Measurements from ENCODE around the gene KIAA1958. TPM values are rescaled to one million over a fixed set of nuclear protein-coding genes. Genes with fewer than 3 reads are reported as not detected.

KIAA1958 gene
- total RNA-seq, 4 donors from 2014 or later: 10.2 to 18.3 (median 10.6) TPM

DNA sequence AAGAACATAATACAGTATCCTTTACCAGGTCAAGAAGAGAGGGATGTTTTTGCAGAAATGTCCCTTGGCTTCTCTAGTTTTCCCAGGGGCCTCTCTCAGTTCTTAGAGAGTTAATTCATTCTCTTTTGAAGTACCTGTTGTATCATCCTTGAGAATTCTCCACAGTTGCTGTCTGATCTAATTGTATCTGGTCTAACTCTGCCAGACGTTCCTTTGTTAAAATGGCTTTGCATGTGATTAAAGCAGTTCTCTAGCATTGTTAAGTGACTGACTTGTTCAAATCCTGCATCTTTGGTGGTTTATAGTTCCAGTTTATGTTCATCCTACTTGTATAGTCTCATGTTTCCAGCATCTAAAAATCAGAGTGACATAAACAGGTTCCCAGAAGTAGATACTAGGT is 65.0 kb downstream of the KIAA1958 start:
- no peaks in the 10 kb centered on the region for H3K9me3 ChIP-seq
- H3K27ac ChIP-seq: no peak overlapping the region
- TF ChIP-seq, protein P1, sequence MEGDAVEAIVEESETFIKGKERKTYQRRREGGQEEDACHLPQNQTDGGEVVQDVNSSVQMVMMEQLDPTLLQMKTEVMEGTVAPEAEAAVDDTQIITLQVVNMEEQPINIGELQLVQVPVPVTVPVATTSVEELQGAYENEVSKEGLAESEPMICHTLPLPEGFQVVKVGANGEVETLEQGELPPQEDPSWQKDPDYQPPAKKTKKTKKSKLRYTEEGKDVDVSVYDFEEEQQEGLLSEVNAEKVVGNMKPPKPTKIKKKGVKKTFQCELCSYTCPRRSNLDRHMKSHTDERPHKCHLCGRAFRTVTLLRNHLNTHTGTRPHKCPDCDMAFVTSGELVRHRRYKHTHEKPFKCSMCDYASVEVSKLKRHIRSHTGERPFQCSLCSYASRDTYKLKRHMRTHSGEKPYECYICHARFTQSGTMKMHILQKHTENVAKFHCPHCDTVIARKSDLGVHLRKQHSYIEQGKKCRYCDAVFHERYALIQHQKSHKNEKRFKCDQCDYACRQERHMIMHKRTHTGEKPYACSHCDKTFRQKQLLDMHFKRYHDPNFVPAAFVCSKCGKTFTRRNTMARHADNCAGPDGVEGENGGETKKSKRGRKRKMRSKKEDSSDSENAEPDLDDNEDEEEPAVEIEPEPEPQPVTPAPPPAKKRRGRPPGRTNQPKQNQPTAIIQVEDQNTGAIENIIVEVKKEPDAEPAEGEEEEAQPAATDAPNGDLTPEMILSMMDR (IDR thresholded peaks at IDR 0.05): no peak
- TF ChIP-seq POLR2A (IDR thresholded peaks at IDR 0.05) (no peak), POLR2AphosphoS5 (IDR thresholded peaks at IDR 0.05) (no peak), EP300 (IDR thresholded peaks at IDR 0.05) (no peak)
- WGBS: 86% methylated on average over 1 of the region's 1 CpG
- H3K36me3 ChIP-seq: no peaks in the 10 kb centered on the region
- peaks cover 13% of the 10 kb centered on the region for H3K4me1 ChIP-seq
- no peak for DNase-seq (ENCODE audit: low spot score in 2 of 2)
- no peak overlapping the region for H3K4me3 ChIP-seq
- no peaks in the 10 kb centered on the region for H3K27me3 ChIP-seq

DNA sequence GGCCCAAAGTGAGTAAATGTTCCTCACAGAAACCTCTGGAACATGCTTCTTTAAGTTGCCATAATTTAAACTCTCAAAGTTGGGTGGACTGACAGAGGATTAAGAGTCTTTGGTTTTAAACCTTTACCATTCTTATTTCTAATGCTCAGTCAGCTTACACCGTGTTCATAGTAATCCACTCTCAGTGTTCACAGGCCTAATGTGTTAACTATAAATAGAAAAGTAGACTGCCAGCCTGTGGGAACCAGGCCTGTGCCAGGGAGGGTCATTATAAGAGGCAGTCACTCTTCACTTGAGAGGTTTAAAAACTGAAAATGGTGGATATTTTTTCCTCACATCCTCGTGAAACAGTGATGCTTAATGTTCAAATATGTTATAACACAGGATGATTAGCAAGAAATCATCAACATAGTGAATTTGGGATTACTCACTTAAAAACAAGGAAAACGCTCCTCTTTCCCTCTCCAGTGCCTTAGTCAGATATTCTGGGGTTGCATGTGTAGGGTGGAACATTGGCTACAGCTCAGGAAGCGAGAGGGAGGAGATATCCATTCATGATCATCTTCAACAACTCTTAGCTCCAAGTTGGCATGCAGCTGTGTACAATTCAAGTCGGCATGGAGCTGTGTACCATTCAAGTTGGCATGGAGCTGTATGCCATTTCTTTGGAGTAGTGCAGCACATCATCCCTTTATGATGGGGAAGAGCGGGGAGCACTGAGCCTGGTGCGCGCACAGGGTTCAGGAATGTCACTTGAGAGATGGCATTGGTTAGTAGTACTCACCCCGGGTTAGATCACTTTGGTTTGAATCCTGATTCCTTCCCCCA is 65.8 kb downstream of the KIAA1958 start:
- H3K4me3 ChIP-seq: no peak overlapping the region
- DNase-seq (ENCODE audit: low spot score in 2 of 2): no peak
- H3K9me3 ChIP-seq: no peaks in the 10 kb centered on the region
- TF ChIP-seq POLR2AphosphoS5 (IDR thresholded peaks at IDR 0.05): no peak
- TF ChIP-seq, protein P1 (IDR thresholded peaks at IDR 0.05): no peak
- TF ChIP-seq POLR2A (IDR thresholded peaks at IDR 0.05): no peak
- TF ChIP-seq EP300 (IDR thresholded peaks at IDR 0.05): no peak
- H3K27ac ChIP-seq: no peak overlapping the region
- H3K36me3 ChIP-seq: no peaks in the 10 kb centered on the region
- WGBS: 60% methylated on average over 9 of the region's 9 CpGs
- peaks cover 12% of the 10 kb centered on the region for H3K4me1 ChIP-seq
- no peaks in the 10 kb centered on the region for H3K27me3 ChIP-seq

DNA sequence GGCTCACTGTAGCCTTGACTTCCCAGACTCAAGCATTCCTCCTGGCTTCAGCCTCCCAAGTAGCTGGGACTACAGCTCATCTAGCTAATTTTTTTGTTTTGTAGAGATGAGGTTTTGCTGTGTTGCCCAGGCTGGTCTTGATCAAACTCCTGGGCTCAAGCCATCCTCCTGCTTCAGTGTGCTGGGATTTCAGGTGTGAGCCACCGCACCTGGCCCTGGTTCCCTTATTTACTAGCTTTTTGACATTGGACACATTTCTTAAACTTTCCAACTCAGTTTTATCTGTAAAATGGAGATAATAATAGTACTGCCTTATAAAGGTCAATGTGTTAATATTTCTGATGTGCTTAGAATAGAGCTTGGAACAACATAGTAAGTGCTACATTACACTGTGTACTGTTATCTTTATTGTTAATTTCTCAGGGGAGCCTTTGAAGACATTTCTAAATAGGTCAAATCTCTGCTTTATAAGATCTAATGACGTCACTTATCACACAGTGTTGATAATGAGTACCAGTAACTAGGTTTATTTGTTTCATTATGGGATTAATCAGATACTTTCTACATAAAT is 66.7 kb downstream of the KIAA1958 start:
- 83% methylated on average over 2 of the region's 2 CpGs for WGBS
- H3K27me3 ChIP-seq: no peaks in the 10 kb centered on the region
- no peak for DNase-seq (ENCODE audit: low spot score in 2 of 2)
- H3K36me3 ChIP-seq: no peaks in the 10 kb centered on the region
- H3K4me1 ChIP-seq: peaks cover 12% of the 10 kb centered on the region
- H3K4me3 ChIP-seq: no peak overlapping the region
- H3K27ac ChIP-seq: no peak overlapping the region
- H3K9me3 ChIP-seq: no peaks in the 10 kb centered on the region
- no peak for TF ChIP-seq EP300 (IDR thresholded peaks at IDR 0.05)
- no peak for TF ChIP-seq POLR2A (IDR thresholded peaks at IDR 0.05)
- TF ChIP-seq, protein P1 (IDR thresholded peaks at IDR 0.05): no peak
- no peak for TF ChIP-seq POLR2AphosphoS5 (IDR thresholded peaks at IDR 0.05)

DNA sequence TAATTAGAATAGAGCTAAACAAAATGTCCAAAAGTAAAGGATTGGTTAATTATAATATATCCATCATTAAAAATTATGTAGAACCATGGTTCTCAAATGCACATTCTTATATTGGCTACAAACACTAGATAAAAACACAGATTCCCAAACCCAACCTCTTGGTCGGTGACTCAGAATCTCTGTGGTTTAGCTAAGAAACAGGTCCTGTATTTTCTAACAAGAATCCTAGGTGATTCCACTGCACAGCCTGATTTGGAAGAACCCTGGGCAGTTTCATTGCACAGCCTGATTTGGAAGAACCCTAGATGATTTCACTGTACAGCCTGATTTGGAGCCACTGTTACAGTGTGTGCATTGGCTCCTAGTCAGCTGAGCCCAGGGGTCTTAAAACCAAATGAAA is 67.9 kb downstream of the KIAA1958 start:
- H3K27me3 ChIP-seq: no peaks in the 10 kb centered on the region
- peaks cover 12% of the 10 kb centered on the region for H3K4me1 ChIP-seq
- 78% methylated on average over 1 of the region's 1 CpG for WGBS
- H3K9me3 ChIP-seq: no peaks in the 10 kb centered on the region
- TF ChIP-seq, protein P1 (IDR thresholded peaks at IDR 0.05): no peak
- TF ChIP-seq POLR2A (IDR thresholded peaks at IDR 0.05) (no peak), EP300 (IDR thresholded peaks at IDR 0.05) (no peak), POLR2AphosphoS5 (IDR thresholded peaks at IDR 0.05) (no peak)
- no peaks in the 10 kb centered on the region for H3K36me3 ChIP-seq
- H3K4me3 ChIP-seq: no peak overlapping the region
- DNase-seq (ENCODE audit: low spot score in 2 of 2): no peak
- no peak overlapping the region for H3K27ac ChIP-seq

DNA sequence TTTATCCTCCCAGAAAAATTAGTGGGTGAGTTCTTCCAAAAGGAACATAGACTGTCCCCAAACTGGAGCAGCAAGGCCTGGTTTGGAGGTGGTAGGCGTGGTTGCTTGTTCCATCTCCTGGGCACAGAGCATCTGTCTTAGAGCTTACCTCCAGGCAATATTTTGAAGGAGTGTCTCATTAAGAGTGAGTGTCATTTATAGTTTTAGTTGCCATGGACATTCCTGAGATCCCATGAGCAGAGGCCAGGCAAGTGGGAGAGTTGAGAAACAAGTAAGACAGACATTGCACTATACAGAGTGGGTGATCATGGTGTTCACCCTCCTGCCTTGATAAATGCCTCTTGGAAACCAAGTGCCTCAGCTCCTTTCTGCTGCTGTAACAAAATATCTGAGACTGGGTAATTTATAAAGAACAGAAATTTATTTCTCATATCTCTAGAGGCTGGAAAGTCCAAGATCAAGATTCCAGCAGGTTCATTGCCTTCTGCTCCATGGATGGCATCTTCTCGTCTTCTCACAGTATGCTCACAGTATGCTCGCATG is 68.5 kb downstream of the KIAA1958 start:
- H3K4me3 ChIP-seq: no peak overlapping the region
- no peak for DNase-seq (ENCODE audit: low spot score in 2 of 2)
- WGBS: 88% methylated on average over 3 of the region's 3 CpGs
- H3K4me1 ChIP-seq: peaks cover 12% of the 10 kb centered on the region
- TF ChIP-seq, protein P1 (IDR thresholded peaks at IDR 0.05): no peak
- TF ChIP-seq EP300 (IDR thresholded peaks at IDR 0.05): no peak
- no peak for TF ChIP-seq POLR2AphosphoS5 (IDR thresholded peaks at IDR 0.05)
- TF ChIP-seq POLR2A (IDR thresholded peaks at IDR 0.05): no peak
- H3K27me3 ChIP-seq: no peaks in the 10 kb centered on the region
- H3K9me3 ChIP-seq: no peaks in the 10 kb centered on the region
- no peak overlapping the region for H3K27ac ChIP-seq
- H3K36me3 ChIP-seq: no peaks in the 10 kb centered on the region

All from suprapubic skin (tissue), 4 donors.